Chondrocyte (in vitro differentiated cells): ENCODE results near the gene MT1E. TPM values are rescaled to one million over a fixed set of nuclear protein-coding genes. Genes with fewer than 3 reads are reported as not detected.

Experiments used
- DNase-seq: peaks from one replicate; pipeline ENCODE4 v3.0.0; 2021; ENCODE audit warnings: mixed read lengths, low spot score
- H3K27ac Mint-ChIP-seq: one replicate; pipeline ENCODE4 v1.8.0; 2021; ENCODE audit warnings: mild to moderate bottlenecking, moderate library complexity, mixed read lengths; ENCODE audit not compliant: unreplicated experiment
- H3K27me3 Mint-ChIP-seq: 2 replicates; pipeline ENCODE4 v1.8.0; 2021; ENCODE audit warnings: low read depth, mixed read lengths
- H3K36me3 Mint-ChIP-seq: 2 replicates; pipeline ENCODE4 v1.8.0; 2021; ENCODE audit warnings: low read depth, mixed read lengths
- H3K4me1 Mint-ChIP-seq: 2 replicates; pipeline ENCODE4 v1.8.0; 2021; ENCODE audit warnings: low read depth, mild to moderate bottlenecking, mixed read lengths
- H3K4me3 Mint-ChIP-seq: one replicate; pipeline ENCODE4 v1.8.0; 2021; ENCODE audit warnings: mild to moderate bottlenecking, moderate library complexity, mixed read lengths; ENCODE audit not compliant: unreplicated experiment
- H3K9me3 Mint-ChIP-seq: 2 replicates; pipeline ENCODE4 v1.8.0; 2021; ENCODE audit warnings: low read depth, mixed read lengths
- total RNA-seq: library from RNA; stranded (reverse); gene quantifications from 3 replicates; pipeline ENCODE4 v1.2.1, GENCODE V29; 2021
- TF ChIP-seq, protein P1 (sequence below): fragments of 200-600 bp; sonication (generic); IDR thresholded peaks from 2 replicates; pipeline ENCODE4 v1.5.0; 2021; ENCODE audit warnings: antibody characterized with exemption, mild to moderate bottlenecking, moderate library complexity

Gene MT1E
- total RNA-seq, 1 donor from 2014 or later = 31.4 TPM

DNA sequence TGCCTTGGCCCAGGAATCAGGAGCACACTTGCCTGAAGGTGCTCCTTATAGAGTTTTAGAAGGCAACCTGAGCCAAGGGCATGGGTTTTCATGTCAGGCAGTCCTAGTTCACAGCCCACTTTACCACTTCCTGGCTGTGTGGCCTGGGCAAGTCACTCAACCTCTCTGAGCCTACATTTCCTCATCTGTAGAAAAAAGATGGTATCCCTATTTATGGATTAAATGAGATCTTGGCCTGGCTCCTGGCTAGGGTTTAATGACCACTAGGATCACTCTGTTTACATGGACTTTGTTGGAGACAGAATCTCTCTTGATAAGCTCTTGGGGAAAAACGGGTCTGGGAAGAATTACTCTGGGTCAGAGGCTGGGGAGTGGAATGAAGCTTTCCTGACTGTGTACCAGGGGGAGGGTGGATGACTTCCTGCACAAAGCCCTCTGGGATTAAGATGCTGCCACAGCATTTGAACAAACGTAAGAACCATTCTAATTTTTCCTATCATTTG, 14.9 kb upstream of the MT1E start:
- TF ChIP-seq, protein P1, sequence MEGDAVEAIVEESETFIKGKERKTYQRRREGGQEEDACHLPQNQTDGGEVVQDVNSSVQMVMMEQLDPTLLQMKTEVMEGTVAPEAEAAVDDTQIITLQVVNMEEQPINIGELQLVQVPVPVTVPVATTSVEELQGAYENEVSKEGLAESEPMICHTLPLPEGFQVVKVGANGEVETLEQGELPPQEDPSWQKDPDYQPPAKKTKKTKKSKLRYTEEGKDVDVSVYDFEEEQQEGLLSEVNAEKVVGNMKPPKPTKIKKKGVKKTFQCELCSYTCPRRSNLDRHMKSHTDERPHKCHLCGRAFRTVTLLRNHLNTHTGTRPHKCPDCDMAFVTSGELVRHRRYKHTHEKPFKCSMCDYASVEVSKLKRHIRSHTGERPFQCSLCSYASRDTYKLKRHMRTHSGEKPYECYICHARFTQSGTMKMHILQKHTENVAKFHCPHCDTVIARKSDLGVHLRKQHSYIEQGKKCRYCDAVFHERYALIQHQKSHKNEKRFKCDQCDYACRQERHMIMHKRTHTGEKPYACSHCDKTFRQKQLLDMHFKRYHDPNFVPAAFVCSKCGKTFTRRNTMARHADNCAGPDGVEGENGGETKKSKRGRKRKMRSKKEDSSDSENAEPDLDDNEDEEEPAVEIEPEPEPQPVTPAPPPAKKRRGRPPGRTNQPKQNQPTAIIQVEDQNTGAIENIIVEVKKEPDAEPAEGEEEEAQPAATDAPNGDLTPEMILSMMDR = no peak
- H3K27me3 Mint-ChIP-seq = no peaks in the 10 kb centered on the region
- no peaks in the 10 kb centered on the region for H3K36me3 Mint-ChIP-seq
- H3K9me3 Mint-ChIP-seq = no peaks in the 10 kb centered on the region
- peak overlapping the region; percentile 76 for H3K4me3 Mint-ChIP-seq
- peak overlapping the region; percentile 98 for H3K27ac Mint-ChIP-seq
- no peak for DNase-seq
- H3K4me1 Mint-ChIP-seq = peaks cover 81% of the 10 kb centered on the region

DNA sequence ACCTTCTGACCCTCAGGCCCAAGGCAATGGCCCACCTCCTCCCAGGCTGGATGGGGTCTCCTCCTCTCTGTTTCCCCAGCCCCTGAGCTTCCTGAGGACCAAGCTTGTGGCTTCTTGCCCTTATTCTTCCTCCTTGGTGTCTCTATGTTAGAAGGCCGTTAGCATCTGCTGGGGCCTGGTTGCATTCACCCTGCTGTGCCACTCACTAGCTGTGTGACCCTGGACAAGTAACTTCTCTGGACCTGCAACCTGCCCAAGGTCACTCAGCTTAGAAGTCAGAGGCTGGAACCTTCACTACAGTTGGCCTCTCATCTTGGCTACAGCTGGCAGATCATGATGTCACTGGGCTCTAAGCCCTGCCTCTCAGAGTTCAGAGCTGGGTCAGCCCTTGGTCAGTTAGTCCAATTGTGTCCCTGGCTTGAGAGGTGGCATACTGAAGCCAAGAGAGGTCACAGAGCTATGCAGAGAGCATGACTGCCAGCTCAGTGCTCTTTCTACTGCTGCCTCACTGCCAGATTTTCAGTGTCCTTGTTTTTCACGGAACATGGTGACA, 14.2 kb upstream of the MT1E start:
- H3K4me1 Mint-ChIP-seq = peaks cover 74% of the 10 kb centered on the region
- no peaks in the 10 kb centered on the region for H3K9me3 Mint-ChIP-seq
- no peaks in the 10 kb centered on the region for H3K27me3 Mint-ChIP-seq
- no peaks in the 10 kb centered on the region for H3K36me3 Mint-ChIP-seq
- no peak for DNase-seq
- TF ChIP-seq, protein P1 = no peak
- H3K4me3 Mint-ChIP-seq = no peak overlapping the region
- H3K27ac Mint-ChIP-seq = peak overlapping the region; percentile 98

DNA sequence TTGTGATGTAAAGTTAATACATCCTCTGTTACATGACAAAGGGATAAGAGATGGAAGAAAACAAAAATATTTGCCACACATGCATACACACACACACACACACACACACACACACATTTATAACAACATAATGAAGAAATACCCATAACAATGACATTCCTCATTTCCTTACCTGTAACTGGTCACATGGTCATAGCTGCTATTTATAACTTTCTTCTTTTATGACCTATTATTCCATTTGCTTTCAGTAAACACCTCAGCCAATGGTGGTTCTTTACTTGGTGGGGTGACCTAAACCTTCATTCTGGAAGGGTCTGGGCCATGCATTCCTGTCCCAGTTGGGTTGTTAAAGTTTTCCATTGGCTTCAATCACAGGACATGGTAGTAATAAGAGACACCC, 11.9 kb upstream of the MT1E start:
- peaks cover 2% of the 10 kb centered on the region for H3K27me3 Mint-ChIP-seq
- H3K27ac Mint-ChIP-seq = no peak overlapping the region
- TF ChIP-seq, protein P1 = no peak
- no peak for DNase-seq
- H3K9me3 Mint-ChIP-seq = no peaks in the 10 kb centered on the region
- no peak overlapping the region for H3K4me3 Mint-ChIP-seq
- peaks cover 58% of the 10 kb centered on the region for H3K4me1 Mint-ChIP-seq
- H3K36me3 Mint-ChIP-seq = no peaks in the 10 kb centered on the region

DNA sequence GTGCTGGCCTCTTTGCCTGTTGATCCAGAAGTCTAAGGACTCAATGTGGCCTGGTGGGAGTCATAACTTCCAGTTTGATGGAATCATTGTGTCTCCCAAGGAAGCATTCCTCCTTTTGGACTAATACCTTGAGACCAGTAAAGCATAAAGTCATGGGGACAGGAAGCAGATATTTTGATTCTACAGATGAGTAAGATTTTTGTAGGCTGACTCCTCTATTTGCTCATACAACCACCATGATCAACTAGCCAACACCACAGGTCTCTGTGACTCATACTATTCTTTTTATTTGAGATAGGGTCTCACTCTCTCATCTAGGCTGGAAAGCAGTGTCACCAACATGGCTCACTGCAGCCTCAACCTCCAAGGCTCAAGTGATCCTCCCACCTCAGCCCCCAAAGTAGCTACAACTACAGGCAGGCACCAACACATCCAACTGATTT, 11.0 kb upstream of the MT1E start:
- H3K27me3 Mint-ChIP-seq = peaks cover 2% of the 10 kb centered on the region
- H3K4me1 Mint-ChIP-seq = peaks cover 49% of the 10 kb centered on the region
- TF ChIP-seq, protein P1 = no peak
- H3K27ac Mint-ChIP-seq = no peak overlapping the region
- H3K9me3 Mint-ChIP-seq = no peaks in the 10 kb centered on the region
- H3K36me3 Mint-ChIP-seq = no peaks in the 10 kb centered on the region
- DNase-seq = no peak
- H3K4me3 Mint-ChIP-seq = no peak overlapping the region

DNA sequence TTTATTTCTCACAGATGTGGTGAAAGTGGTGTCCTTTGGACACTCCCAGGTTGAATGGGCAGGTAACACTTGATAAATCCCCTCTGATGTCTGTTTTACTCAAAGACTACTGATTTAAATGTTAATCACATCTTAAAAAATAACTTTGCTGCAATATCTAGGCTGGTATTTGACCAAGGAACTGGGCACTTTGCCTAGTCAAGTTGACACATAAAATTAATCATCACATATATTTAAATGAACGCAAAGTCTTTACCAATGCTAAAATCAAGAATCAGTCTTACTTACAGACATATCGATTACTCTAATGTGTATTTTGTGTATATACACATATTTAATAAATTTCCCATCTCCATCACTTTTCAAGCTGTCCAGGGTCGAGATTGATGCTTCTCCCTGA, 10.2 kb upstream of the MT1E start:
- Mint-ChIP-seq H3K36me3 (no peaks in the 10 kb centered on the region), H3K27me3 (peaks cover 2% of the 10 kb centered on the region)

More for the DNA sequence above, 10.2 kb upstream of the MT1E start:
- H3K27ac Mint-ChIP-seq = no peak overlapping the region
- no peaks in the 10 kb centered on the region for H3K9me3 Mint-ChIP-seq
- TF ChIP-seq, protein P1 = no peak
- H3K4me1 Mint-ChIP-seq = peaks cover 41% of the 10 kb centered on the region
- H3K4me3 Mint-ChIP-seq = no peak overlapping the region
- no peak for DNase-seq
